Measurements from ENCODE around the gene BLVRB. TPM values are rescaled to one million over a fixed set of nuclear protein-coding genes. Genes with fewer than 3 reads are reported as not detected.

BLVRB gene
- total and polyA plus RNA-seq, 9 of the 15 experiments (the other 6 are each of a cell fraction or from before 2014, with no cell fraction given) = 81.1 to 749 (median 331) TPM

DNA sequence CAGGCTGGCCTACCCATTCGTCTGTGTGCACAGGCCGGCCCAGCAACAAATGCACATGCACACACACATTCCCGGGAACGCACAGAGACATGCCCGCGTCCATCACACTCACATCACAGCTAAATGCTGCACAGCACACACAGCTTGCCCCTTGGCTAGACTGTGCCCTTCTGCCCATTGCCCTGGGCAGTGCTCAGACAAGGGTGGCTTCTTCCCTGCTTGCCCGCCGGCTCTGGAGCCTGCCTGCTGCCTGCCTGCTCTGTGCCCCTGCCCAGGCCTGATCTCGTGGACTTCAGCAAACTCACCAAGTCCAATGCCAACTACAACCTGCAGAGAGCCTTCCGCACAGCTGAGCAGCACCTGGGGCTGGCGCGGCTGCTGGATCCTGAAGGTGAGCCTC is 31.7 kb upstream of the BLVRB start:
- Histone ChIP-seq H3K4me2 (ENCODE audit: insufficient read depth, low read length) (no peak overlapping the region), H3K4me1 (replicated peaks in 1 of 2; ENCODE audit: control insufficient read depth in 2 of 2, insufficient read depth in 2 of 2, low read length in 2 of 2) (peaks cover 0 to 3% of the 10 kb centered on the region in 2 experiments; a peak in 3 of 5 replicates), H3K27me3 (ENCODE audit: control insufficient read depth in 2 of 2, insufficient read depth in 2 of 2, low read length in 2 of 2) (no peaks in the 10 kb centered on the region), H3K9me1 (ENCODE audit: control insufficient read depth, insufficient read depth, low read length) (peaks cover 3% of the 10 kb centered on the region), H3K27ac (ENCODE audit: extremely low read depth, low read depth, low read length) (no peak overlapping the region), H3K9ac (ENCODE audit: insufficient read depth in 1 of 2, low read depth in 2 of 2, low read length in 2 of 2) (no peak overlapping the region), H2AFZ (ENCODE audit: low read depth, low read length) (no peak overlapping the region), H3K79me2 (ENCODE audit: control insufficient read depth, insufficient read depth, low read length) (no peaks in the 10 kb centered on the region), H4K20me1 (replicated peaks; ENCODE audit: control insufficient read depth, insufficient read depth, low read length) (no peaks in the 10 kb centered on the region), H3K4me3 (no peak overlapping the region), H3K9me3 (replicated peaks; ENCODE audit: control insufficient read depth, insufficient read depth, low read depth, low read length) (no peaks in the 10 kb centered on the region), H3K36me3 (ENCODE audit: control insufficient read depth, insufficient read depth, low read length) (no peaks in the 10 kb centered on the region)
- 73% methylated on average over 12 of the region's 12 CpGs for WGBS (ENCODE audit: insufficient coverage, low coverage, missing lambda C conversion rate)
- no TSS peak for BruUV-seq (replicated peaks)
- no peak for ATAC-seq
- no peak for TF ChIP-seq ZNF24 (IDR thresholded peaks at IDR 0.05)
- no peak for TF ChIP-seq E2F8 (IDR thresholded peaks at IDR 0.05; ENCODE audit: low read depth, partially characterized antibody)
- no peak for TF ChIP-seq E2F3 (CRISPR knock-in tag; IDR thresholded peaks at IDR 0.05)
- TF ChIP-seq CBFA2T2 (conservative IDR thresholded peaks at IDR 0.05) = no peak
- no peak for TF ChIP-seq EHMT2 (IDR thresholded peaks at IDR 0.05)
- intact Hi-C loops (cut with micrococcal nuclease) (no loop called here), in situ Hi-C loops (cut with MboI) (no loop called here)
- POLR2A ChIA-PET = no interaction called here
- DNase-seq (ENCODE audit: extremely low read depth in 1 of 4, low spot score in 3 of 4) = no peak
- no peak for FAIRE-seq
- CTCF ChIA-PET (ENCODE audit: low intra/inter-chr PET ratio) = no interaction called here

All from K562 (cell line).